ENCODE results near the gene SPPL2C. TPM values are rescaled to one million over a fixed set of nuclear protein-coding genes. Genes with fewer than 3 reads are reported as not detected.

The SPPL2C gene
- total and polyA plus RNA-seq, 3 donors from 2014 or later = 21.7 to 64.7 (median 58.9) TPM

DNA sequence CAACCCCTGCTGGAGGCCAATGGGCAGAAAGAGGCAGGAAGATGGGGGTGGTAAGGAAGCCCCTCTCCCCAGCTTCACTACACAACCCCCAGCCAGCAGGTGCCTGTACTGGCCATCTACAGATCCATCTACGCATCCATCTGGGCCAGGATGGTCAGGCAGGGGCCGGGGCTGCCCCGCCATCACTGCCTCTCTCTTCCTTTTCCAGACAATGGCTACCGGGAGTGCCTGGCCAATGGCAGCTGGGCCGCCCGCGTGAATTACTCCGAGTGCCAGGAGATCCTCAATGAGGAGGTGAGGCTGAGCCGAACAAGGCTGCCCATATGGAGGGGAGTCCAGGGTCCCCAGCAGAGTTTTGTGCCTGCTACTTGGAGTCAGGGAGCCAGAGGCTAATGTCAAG is 23.5 kb upstream of the SPPL2C start:
- Histone ChIP-seq H3K4me1 (no peaks in the 10 kb centered on the region), H3K9me3 (no peaks in the 10 kb centered on the region), H3K27me3 (no peaks in the 10 kb centered on the region), H3K36me3 (ENCODE audit: low read depth, missing control alignments) (no peaks in the 10 kb centered on the region), H3K27ac (no peak overlapping the region), H3K4me3 (no peak overlapping the region)
- intact Hi-C loops (cut with DNase I; ENCODE audit: low total_unique reads) = no loop called here
- no peak for TF ChIP-seq POLR2A (IDR thresholded peaks at IDR 0.05)
- TF ChIP-seq, protein P1, sequence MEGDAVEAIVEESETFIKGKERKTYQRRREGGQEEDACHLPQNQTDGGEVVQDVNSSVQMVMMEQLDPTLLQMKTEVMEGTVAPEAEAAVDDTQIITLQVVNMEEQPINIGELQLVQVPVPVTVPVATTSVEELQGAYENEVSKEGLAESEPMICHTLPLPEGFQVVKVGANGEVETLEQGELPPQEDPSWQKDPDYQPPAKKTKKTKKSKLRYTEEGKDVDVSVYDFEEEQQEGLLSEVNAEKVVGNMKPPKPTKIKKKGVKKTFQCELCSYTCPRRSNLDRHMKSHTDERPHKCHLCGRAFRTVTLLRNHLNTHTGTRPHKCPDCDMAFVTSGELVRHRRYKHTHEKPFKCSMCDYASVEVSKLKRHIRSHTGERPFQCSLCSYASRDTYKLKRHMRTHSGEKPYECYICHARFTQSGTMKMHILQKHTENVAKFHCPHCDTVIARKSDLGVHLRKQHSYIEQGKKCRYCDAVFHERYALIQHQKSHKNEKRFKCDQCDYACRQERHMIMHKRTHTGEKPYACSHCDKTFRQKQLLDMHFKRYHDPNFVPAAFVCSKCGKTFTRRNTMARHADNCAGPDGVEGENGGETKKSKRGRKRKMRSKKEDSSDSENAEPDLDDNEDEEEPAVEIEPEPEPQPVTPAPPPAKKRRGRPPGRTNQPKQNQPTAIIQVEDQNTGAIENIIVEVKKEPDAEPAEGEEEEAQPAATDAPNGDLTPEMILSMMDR (IDR thresholded peaks at IDR 0.05) = no peak
- no peak for DNase-seq
- WGBS, 2 donors = 90 to 92% methylated on average over 9 of the region's 9 CpGs

DNA sequence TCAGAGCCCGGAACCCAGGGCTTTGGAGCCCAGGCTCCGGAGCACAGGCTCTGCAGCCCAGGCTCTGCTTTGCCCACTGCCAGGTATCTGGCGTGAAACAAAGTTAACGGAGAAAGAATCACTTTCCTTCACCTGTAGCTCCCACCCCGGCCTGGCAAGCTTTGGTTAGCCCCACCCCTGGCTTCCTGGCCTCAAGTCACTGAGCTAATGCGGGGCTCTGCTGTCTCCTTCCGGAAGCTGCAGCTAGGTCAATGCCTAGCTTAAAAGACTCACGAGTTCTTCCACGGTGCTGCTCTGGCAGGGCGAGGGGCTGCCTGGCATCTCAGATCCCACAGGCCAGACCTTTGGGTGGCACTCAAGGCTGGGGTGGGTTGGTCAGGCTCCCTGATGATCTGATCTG is 21.1 kb upstream of the SPPL2C start:
- TF ChIP-seq, protein P1 (IDR thresholded peaks at IDR 0.05) = no peak
- H3K4me1 ChIP-seq = no peaks in the 10 kb centered on the region
- no peak overlapping the region for H3K4me3 ChIP-seq
- H3K27me3 ChIP-seq = no peaks in the 10 kb centered on the region
- intact Hi-C loops (cut with DNase I; ENCODE audit: low total_unique reads) = no loop called here
- 88 to 93% methylated on average over 9 to 10 of the region's 10 CpGs for WGBS, 2 donors
- no peak for DNase-seq
- no peaks in the 10 kb centered on the region for H3K9me3 ChIP-seq
- no peaks in the 10 kb centered on the region for H3K36me3 ChIP-seq (ENCODE audit: low read depth, missing control alignments)
- no peak overlapping the region for H3K27ac ChIP-seq

DNA sequence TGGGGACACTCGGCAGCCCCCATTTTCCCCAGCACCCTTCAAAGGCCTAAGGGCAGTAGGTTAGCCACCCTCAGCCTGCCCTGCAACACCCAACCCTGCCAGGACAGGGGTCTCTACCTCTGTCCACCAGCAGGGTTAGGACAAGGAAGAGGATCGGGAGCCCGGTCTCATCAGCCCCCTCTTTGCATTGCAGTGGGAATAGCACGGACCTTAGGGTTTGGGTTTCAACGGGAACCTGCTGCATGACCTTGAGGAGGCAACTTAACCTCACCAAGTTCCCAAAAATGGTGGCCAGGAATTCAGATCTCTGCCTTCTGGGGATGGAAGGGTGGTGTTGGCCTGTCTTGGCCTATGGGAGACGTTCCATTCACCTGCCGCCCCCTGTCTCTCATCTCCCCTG is 20.2 kb upstream of the SPPL2C start:
- H3K4me1 ChIP-seq = no peaks in the 10 kb centered on the region
- intact Hi-C loops (cut with DNase I; ENCODE audit: low total_unique reads) = no loop called here
- TF ChIP-seq, protein P1 (IDR thresholded peaks at IDR 0.05) = no peak
- no peak for TF ChIP-seq POLR2A (IDR thresholded peaks at IDR 0.05)

DNA sequence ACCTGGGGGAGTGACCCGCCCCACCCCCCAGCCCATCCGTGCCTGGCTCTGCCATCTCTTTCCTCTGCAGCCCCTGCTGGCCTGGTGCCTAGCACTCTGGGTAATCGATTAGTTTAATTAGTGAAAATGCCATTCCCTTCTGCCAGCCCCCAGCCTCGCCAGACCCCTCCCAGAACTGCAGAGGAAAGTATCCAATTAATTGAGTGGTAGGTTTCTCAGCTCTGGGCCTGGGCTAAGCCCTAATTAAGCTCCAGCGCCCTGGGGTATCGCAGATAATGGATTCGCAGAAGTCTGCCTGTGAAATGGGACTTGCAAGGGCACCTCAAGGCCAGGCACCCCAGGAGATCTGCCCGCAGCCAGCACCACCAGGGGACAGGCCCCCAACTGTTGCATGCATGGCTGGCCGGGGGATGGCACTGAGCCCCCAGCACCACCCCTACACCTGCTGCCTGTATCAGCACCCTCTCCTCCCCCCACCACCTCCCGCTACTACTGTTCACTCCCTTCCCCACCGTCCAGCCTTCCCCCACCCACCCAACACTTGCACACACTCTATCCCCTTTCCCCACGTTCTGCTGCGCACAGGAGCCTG is 19.7 kb upstream of the SPPL2C start:
- Histone ChIP-seq H3K4me1 (no peaks in the 10 kb centered on the region), H3K27ac (no peak overlapping the region), H3K9me3 (no peaks in the 10 kb centered on the region), H3K27me3 (no peaks in the 10 kb centered on the region), H3K36me3 (ENCODE audit: low read depth, missing control alignments) (no peaks in the 10 kb centered on the region), H3K4me3 (no peak overlapping the region)
- no peak for DNase-seq
- 74 to 76% methylated on average over 13 of the region's 13 CpGs for WGBS, 2 donors
- intact Hi-C loops (cut with DNase I; ENCODE audit: low total_unique reads) = no loop called here
- no peak for TF ChIP-seq POLR2A (IDR thresholded peaks at IDR 0.05)
- TF ChIP-seq, protein P1 (IDR thresholded peaks at IDR 0.05) = no peak

More for the DNA sequence above, 20.2 kb upstream of the SPPL2C start:
- no peak for DNase-seq
- 77 to 80% methylated on average over 4 to 7 of the region's 7 CpGs for WGBS, 2 donors
- H3K9me3 ChIP-seq = no peaks in the 10 kb centered on the region
- no peak overlapping the region for H3K4me3 ChIP-seq
- no peaks in the 10 kb centered on the region for H3K27me3 ChIP-seq
- no peaks in the 10 kb centered on the region for H3K36me3 ChIP-seq (ENCODE audit: low read depth, missing control alignments)
- no peak overlapping the region for H3K27ac ChIP-seq

DNA sequence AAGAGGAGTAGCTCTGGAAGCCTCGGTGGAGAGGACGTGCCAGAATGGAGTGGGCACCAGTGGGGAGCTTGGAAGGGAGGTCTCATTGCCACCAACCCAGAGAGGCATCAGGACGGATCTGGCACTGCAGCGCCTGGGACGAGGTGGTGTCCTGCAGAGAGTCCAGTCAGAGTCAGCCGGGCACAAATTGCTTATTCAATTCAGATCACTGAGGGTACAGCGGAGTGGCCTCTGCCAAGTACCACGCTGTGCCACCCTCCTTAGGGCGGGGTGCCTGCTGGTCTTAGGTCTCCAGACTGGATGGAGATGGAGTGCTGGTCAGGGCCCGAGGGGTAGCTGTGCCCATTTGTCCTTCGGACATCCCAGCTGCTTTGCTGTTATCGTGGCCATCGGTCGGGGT is 18.9 kb upstream of the SPPL2C start:
- no peaks in the 10 kb centered on the region for H3K36me3 ChIP-seq (ENCODE audit: low read depth, missing control alignments)
- intact Hi-C loops (cut with DNase I; ENCODE audit: low total_unique reads) = no loop called here
- TF ChIP-seq POLR2A (IDR thresholded peaks at IDR 0.05) = no peak
- TF ChIP-seq, protein P1 (IDR thresholded peaks at IDR 0.05) = no peak
- H3K9me3 ChIP-seq = no peaks in the 10 kb centered on the region
- no peaks in the 10 kb centered on the region for H3K4me1 ChIP-seq
- H3K4me3 ChIP-seq = no peak overlapping the region
- H3K27me3 ChIP-seq = no peaks in the 10 kb centered on the region
- no peak overlapping the region for H3K27ac ChIP-seq
- DNase-seq = no peak
- 91 to 97% methylated on average over 11 to 14 of the region's 14 CpGs for WGBS, 2 donors
